ENCODE measurements around the gene SIVA1.

SIVA1 gene

DNA sequence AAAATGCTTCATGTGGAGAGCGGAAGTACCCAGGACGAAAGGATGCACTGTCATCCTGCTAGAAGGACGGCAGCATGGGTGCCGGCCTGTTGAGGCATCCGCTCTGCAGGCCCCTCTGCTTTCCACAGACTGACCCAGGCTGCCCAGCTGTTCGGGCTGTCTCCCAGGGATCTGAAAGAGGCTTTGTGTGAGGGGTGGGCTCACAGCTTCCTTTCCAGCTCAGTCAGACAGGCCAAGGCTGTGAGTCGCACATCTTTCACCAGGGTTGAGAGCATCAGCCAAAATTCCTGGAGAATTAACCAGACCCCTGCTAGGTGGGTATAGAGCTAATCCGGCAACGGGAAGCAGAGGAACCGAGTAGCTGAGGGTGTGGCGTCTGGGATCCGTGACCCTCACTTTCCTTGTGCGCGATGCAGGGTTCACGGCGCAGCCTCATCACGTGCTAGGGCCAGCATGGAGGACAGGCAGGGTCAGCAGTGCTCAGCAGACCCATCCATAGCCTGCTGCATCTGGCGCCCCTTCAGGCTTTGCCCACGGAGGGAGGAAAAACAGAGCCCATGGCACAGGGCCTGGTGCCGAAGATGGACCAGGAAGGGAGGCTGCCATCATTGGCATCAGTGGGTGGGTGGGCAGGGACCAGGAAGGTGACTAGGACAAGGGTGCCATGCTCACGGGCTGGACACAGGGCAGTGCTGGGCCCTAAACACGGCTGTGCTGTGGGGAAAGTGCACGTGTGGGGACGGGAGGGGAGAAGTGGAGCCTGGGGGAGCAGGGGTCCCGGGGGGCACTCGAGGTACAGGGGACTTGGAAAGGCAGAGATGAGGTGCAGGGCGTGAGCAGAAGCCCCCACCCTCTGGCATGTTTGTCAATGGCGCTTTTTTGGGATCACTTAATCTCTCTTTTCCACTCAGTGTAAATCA, 9.2 kb upstream of the SIVA1 start:
- H3K4me3 ChIP-seq (ENCODE audit: low read depth, low read length), result no peak overlapping the region
- TF ChIP-seq, protein P1, sequence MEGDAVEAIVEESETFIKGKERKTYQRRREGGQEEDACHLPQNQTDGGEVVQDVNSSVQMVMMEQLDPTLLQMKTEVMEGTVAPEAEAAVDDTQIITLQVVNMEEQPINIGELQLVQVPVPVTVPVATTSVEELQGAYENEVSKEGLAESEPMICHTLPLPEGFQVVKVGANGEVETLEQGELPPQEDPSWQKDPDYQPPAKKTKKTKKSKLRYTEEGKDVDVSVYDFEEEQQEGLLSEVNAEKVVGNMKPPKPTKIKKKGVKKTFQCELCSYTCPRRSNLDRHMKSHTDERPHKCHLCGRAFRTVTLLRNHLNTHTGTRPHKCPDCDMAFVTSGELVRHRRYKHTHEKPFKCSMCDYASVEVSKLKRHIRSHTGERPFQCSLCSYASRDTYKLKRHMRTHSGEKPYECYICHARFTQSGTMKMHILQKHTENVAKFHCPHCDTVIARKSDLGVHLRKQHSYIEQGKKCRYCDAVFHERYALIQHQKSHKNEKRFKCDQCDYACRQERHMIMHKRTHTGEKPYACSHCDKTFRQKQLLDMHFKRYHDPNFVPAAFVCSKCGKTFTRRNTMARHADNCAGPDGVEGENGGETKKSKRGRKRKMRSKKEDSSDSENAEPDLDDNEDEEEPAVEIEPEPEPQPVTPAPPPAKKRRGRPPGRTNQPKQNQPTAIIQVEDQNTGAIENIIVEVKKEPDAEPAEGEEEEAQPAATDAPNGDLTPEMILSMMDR (IDR thresholded peaks at IDR 0.05; ENCODE audit: low read depth, low read length), result no peak

DNA sequence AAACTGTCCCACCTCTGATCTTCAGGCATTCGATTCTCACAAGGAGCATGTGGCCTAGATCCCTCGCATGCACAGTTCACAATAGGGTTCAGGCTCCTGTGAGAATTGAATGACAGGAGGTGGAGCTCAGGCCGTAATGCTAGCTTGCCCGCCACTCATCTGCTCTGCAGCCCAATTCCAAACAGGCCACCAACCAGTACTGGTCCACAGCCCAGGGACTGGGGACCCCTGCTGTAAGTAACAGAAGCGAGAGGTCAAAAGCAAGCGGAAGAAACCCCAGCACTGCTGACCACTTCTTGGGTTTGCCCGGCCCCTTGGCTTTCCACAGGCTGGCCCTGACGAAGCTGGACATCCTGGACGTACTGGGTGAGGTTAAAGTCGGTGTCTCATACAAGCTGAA, 8.5 kb upstream of the SIVA1 start:
- TF ChIP-seq, protein P1 (IDR thresholded peaks at IDR 0.05; ENCODE audit: low read depth, low read length), result no peak
- no peak overlapping the region for H3K4me3 ChIP-seq (ENCODE audit: low read depth, low read length)

DNA sequence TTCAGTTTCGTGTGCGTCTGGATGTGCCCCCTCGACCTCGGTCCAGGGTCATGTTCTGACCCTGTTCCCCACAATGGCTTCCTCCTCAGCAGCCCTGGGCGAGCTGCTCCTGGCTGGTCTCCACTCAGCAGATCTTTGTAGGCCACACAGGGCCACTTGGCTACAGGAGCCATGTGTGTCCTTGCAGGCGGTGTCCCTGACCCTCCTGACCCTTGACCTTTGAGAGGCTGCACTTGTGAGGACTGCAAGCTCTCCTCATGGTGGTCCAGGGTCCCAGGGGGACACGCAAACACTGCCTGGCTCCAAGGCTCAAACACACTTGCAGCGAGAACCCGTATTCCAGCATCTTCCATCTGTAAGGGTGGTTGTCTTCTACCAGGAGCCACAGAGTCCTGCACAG, 7.5 kb upstream of the SIVA1 start:
- TF ChIP-seq, protein P1 (IDR thresholded peaks at IDR 0.05; ENCODE audit: low read depth, low read length), result no peak

DNA sequence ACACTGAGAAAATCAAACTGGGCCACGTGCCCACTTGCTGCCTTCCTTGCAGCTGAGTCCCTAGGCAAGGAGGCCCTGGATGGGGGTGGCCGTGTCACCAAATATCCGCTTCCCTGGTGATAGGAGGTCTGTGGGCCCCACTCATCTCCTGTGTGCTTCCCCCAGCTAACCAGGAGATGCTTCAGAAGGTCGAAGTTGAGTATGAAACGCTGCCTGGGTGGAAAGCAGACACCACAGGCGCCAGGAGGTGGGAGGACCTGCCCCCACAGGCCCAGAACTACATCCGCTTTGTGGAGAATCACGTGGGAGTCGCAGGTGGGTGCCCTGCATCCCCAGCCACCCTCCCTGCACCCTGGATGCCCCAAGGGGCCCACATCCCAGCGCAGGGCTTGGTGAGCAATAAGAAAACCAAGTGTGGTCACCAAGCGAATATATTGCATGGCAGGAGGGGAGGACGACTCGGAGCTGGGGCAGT, 6.8 kb upstream of the SIVA1 start:
- TF ChIP-seq, protein P1 (IDR thresholded peaks at IDR 0.05; ENCODE audit: low read depth, low read length), result no peak
- no peak overlapping the region for H3K4me3 ChIP-seq (ENCODE audit: low read depth, low read length)

More for the DNA sequence above, 7.5 kb upstream of the SIVA1 start:
- no peak overlapping the region for H3K4me3 ChIP-seq (ENCODE audit: low read depth, low read length)

DNA sequence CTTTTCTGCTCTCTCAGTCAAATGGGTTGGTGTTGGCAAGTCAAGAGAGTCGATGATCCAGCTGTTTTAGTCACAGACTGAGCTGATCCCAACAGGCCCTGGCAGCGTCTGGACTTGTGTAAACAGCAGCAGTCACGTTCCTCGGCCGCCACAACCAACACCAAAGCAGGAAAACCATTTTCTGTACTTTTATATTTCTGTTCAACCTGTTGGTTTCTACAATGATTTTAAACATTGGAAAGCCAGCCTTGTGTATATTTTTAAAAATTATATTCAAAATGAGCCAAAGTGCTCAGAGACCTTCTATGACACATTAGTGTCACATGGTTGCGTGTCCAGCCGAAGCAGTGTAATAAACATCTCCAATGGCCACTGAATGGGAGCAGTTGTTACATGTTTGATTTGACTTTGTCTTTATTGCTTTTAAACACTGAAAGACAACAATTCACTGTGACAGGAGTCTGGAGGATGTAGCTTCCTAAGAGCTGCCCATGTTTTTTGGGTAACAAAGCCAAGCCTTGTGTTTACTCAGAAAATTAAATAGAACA, 5.9 kb upstream of the SIVA1 start:
- H3K4me3 ChIP-seq (ENCODE audit: low read depth, low read length), result no peak overlapping the region
- TF ChIP-seq, protein P1 (IDR thresholded peaks at IDR 0.05; ENCODE audit: low read depth, low read length), result no peak

DNA sequence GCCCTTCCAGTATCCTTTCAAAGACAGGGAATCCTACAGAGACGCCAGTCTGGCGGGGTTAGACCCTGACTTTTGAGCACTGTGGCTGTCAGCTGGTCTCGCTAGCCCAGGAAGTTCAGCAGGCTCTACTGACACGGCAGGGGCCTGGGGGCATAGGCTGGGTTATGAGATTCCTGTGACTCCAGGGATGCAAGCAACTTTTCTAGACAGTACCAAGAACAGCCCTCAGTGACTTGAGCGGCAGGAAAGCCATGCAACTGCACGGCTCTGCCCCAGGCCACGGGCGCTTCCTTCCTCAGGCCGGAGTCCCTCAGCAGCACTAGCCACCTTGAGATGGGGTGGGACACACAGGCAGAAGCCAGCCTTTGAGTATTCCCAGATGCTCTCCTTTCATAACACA, 5.1 kb upstream of the SIVA1 start:
- TF ChIP-seq, protein P1 (IDR thresholded peaks at IDR 0.05; ENCODE audit: low read depth, low read length), result no peak
- H3K4me3 ChIP-seq (ENCODE audit: low read depth, low read length), result no peak overlapping the region

DNA sequence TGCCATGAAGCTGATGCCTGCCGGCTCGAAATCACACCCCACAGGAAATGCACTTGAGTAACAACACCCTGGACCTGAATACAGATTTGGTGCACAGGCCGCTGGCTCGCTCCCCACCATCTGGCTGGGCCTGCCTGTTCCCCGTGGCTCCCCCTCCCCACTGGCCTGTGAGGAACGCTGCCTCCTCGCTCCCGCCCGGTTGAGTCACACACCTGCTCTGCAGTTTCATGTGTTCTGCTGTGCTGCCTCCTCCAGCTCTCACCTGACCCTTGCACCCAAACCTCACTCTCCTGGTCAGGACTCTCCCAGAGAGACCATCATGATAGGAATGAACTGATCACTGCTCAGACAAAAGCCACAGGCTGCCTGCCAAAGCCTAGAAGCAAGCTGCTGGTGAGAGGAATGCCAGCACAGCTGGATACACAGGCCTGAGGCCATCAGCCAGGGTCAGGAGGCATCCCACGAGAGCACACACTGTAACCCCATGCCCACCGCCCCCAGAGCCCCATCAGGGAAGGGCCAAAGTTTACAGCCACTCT, 3.8 kb upstream of the SIVA1 start:
- TF ChIP-seq, protein P1 (IDR thresholded peaks at IDR 0.05; ENCODE audit: low read depth, low read length), result no peak
- H3K4me3 ChIP-seq (ENCODE audit: low read depth, low read length), result no peak overlapping the region
